Fibroblast of villous mesenchyme (primary cell): Measurements from ENCODE around the gene SNAP47. TPM values are rescaled to one million over a fixed set of nuclear protein-coding genes. Genes with fewer than 3 reads are reported as not detected.

Experiments
- DNase-seq: peaks from one replicate; pipeline ENCODE4 v3.0.0-alpha.2; 2010; ENCODE audit warnings: low read depth
- H3K4me3 ChIP-seq: 2 replicates; pipeline ENCODE4 v1.5.1; 2011; ENCODE audit warnings: low read depth, mild to moderate bottlenecking, low read length
- CTCF ChIP-seq: IDR thresholded peaks from 2 replicates; pipeline ENCODE4 v1.5.1; 2012; ENCODE audit warnings: low read depth, mild to moderate bottlenecking, low read length; ENCODE audit not compliant: insufficient read depth
- total RNA-seq: library from RNA; depleted of rRNA; stranded (reverse); fragments of >200 nt; gene quantifications from 2 replicates; pipeline ENCODE4 v1.2.3, GENCODE V29; 2012

Gene SNAP47
- total RNA-seq, 1 donor: 58.3 TPM

GRCh38 chr1:227712648-227713047 lies 22.6 kb upstream of the SNAP47 start:
- DNase-seq: no peak
- H3K4me3 ChIP-seq: no peak overlapping the region
- no peak for TF ChIP-seq CTCF

GRCh38 chr1:227718932-227719331 lies 16.3 kb upstream of the SNAP47 start:
- DNase-seq: no peak
- TF ChIP-seq CTCF: no peak
- H3K4me3 ChIP-seq: no peak overlapping the region

DNA sequence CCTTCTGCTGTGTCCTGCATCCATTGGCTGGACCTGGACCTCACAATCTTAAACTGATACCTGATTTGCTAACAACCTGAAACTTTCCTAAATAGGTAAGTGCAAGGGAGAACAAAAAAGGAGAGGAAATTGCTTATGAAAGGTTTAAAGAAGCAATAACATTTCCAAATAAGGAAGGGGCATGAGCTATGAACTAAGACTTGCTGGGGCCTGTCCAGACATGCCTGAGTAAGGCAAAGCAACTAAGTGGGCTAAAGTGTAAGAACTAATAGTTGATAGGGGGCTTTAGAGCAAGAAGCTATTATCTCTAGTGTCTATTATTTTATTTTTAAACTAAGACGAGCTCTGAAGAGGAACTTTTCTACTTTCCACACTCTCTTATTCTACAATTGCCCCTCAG lies 11.8 kb upstream of the SNAP47 start:
- no peak for TF ChIP-seq CTCF

GRCh38 chr1:227725046-227725445 lies 10.2 kb upstream of the SNAP47 start:
- DNase-seq: no peak
- no peak for TF ChIP-seq CTCF

More for the DNA sequence above, 11.8 kb upstream of the SNAP47 start:
- H3K4me3 ChIP-seq: no peak overlapping the region
- no peak for DNase-seq

GRCh38 chr1:227726318-227726717 lies 8.9 kb upstream of the SNAP47 start:
- no peak for TF ChIP-seq CTCF
- DNase-seq: no peak
- no peak overlapping the region for H3K4me3 ChIP-seq

More at GRCh38 chr1:227725046-227725445, 10.2 kb upstream of the SNAP47 start:
- H3K4me3 ChIP-seq: no peak overlapping the region

DNA sequence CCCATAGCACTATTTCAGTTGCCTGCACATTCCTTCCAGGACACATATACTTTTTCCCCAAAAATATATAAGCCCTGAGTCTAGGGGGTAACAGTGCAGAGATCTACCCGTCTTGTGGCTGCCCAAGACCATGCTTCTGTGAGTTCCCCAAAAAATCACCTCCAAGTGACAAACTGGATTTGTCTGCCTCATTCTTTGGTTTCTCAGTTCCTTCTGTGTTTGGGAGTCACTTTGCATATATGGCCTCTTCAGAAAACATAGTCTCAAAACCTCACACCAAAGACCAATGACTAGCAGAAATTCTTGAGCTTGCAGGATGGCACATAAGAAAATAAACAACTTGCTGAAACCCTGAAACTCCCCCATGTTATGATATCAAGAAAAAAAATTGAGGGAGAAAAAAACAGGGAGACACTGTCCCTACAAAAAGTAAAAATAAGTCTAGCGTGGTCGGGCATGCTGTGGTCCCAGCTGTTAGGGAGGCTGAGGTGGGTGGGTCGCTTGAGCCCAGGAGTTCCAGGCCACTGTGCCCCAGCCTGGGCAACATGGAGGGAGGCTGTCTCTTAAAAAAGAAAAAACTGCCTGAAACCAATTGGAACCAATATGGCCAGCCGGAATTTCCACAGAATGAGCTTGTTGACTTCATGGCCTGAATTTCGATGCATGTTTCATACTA lies 8.2 kb upstream of the SNAP47 start:
- no peak overlapping the region for H3K4me3 ChIP-seq
- TF ChIP-seq CTCF: no peak
- DNase-seq: no peak
